22Rv1 (cell line): ENCODE results near the gene TAS2R43.

Experiments used
- ZFX ChIP-seq: fragments of 450-650 bp; IDR thresholded peaks from 2 replicates; pipeline ENCODE4 v1.6.1; 2017; ENCODE audit warnings: antibody characterized with exemption, borderline replicate concordance
- TF ChIP-seq, protein P1 (sequence below): fragments of 450-650 bp; IDR thresholded peaks from 2 replicates; pipeline ENCODE4 v1.5.1; 2017; ENCODE audit warnings: mild to moderate bottlenecking

GRCh38 chr12:11071414-11071813 is 20.7 kb downstream of the TAS2R43 start:
- TF ChIP-seq, protein P1, sequence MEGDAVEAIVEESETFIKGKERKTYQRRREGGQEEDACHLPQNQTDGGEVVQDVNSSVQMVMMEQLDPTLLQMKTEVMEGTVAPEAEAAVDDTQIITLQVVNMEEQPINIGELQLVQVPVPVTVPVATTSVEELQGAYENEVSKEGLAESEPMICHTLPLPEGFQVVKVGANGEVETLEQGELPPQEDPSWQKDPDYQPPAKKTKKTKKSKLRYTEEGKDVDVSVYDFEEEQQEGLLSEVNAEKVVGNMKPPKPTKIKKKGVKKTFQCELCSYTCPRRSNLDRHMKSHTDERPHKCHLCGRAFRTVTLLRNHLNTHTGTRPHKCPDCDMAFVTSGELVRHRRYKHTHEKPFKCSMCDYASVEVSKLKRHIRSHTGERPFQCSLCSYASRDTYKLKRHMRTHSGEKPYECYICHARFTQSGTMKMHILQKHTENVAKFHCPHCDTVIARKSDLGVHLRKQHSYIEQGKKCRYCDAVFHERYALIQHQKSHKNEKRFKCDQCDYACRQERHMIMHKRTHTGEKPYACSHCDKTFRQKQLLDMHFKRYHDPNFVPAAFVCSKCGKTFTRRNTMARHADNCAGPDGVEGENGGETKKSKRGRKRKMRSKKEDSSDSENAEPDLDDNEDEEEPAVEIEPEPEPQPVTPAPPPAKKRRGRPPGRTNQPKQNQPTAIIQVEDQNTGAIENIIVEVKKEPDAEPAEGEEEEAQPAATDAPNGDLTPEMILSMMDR: no peak
- no peak for TF ChIP-seq ZFX
